ENCODE measurements around the gene WASHC2C.
"Not testable (repeated sequence)": the region's sequence is repeated elsewhere in the genome, so short reads cannot be mapped to it uniquely, and the experiment has no call there.

The WASHC2C gene

GRCh38 chr10:45726703-45727420 is at the start of gene WASHC2C:
Gene WASHC2C (plus strand): TSS chr10:45727266. CDS start chr10:45727318, 52 bp downstream.
- DNase-seq: peak; percentile 97 to 99 (median 98)

GRCh38 chr10:45678467-45678866 is 48.6 kb upstream of the WASHC2C start:
- not testable (repeated sequence) for DNase-seq

GRCh38 chr10:45710200-45710796 is 16.8 kb upstream of the WASHC2C start:
- not testable (repeated sequence) for DNase-seq

GRCh38 chr10:45711223-45711622 is 15.8 kb upstream of the WASHC2C start:
- not testable (repeated sequence) for DNase-seq

- DNase-seq: not testable (repeated sequence)
Observed at GRCh38 chr10:45717053-45717452, 10.0 kb upstream of the WASHC2C start.

- DNase-seq: not testable (repeated sequence)
Observed at GRCh38 chr10:45717642-45718041, 9.4 kb upstream of the WASHC2C start.

- DNase-seq: not testable (repeated sequence)
Observed at GRCh38 chr10:45721503-45721902, 5.6 kb upstream of the WASHC2C start.

- DNase-seq: not testable (repeated sequence)
Observed at GRCh38 chr10:45723851-45724250, 3.2 kb upstream of the WASHC2C start.

GRCh38 chr10:45727421-45727965 is 427 bp downstream of the WASHC2C start:
- DNase-seq: not testable (repeated sequence)

- DNase-seq: not testable (repeated sequence)
Observed at GRCh38 chr10:45734449-45734848, 7.4 kb downstream of the WASHC2C start.

- DNase-seq: not testable (repeated sequence)
Observed at GRCh38 chr10:45734867-45735266, 7.8 kb downstream of the WASHC2C start.

GRCh38 chr10:45741559-45741958 is 14.5 kb downstream of the WASHC2C start:
- DNase-seq: not testable (repeated sequence)

GRCh38 chr10:45742014-45742413 is 14.9 kb downstream of the WASHC2C start:
- not testable (repeated sequence) for DNase-seq

- DNase-seq: not testable (repeated sequence)
Observed at GRCh38 chr10:45751141-45751540, 24.1 kb downstream of the WASHC2C start.

GRCh38 chr10:45752210-45752609 is 25.1 kb downstream of the WASHC2C start:
- not testable (repeated sequence) for DNase-seq

GRCh38 chr10:45753979-45754495 is 27.0 kb downstream of the WASHC2C start:
- not testable (repeated sequence) for DNase-seq

GRCh38 chr10:45755083-45755482 is 28.0 kb downstream of the WASHC2C start:
- DNase-seq: not testable (repeated sequence)

- DNase-seq: not testable (repeated sequence)
Observed at GRCh38 chr10:45756065-45756464, 29.0 kb downstream of the WASHC2C start.

GRCh38 chr10:45757661-45758396 is 30.8 kb downstream of the WASHC2C start:
- DNase-seq: not testable (repeated sequence)

- not testable (repeated sequence) for DNase-seq
Observed at GRCh38 chr10:45761622-45762021, 34.6 kb downstream of the WASHC2C start.

- not testable (repeated sequence) for DNase-seq
Observed at GRCh38 chr10:45763037-45763436, 36.0 kb downstream of the WASHC2C start.

GRCh38 chr10:45768334-45768733 is 41.3 kb downstream of the WASHC2C start:
- not testable (repeated sequence) for DNase-seq

All from activated naive CD4-positive, alpha-beta T cell (primary cell).